ENCODE data around the gene PITPNM3. TPM values are rescaled to one million over a fixed set of nuclear protein-coding genes. Genes with fewer than 3 reads are reported as not detected.

Gene PITPNM3
- total RNA-seq, 1 donor: 1.8 TPM

- Histone ChIP-seq H3K4me1 (ENCODE audit: insufficient read depth, low read length) (peaks cover 25% of the 10 kb centered on the region), H2AFZ (ENCODE audit: low read length) (no peak overlapping the region), H3K4me2 (ENCODE audit: insufficient read depth, low read length) (no peak overlapping the region), H3K27me3 (ENCODE audit: insufficient read depth, low read length) (peaks cover 2% of the 10 kb centered on the region), H3K9me3 (ENCODE audit: low read depth, low read length) (no peaks in the 10 kb centered on the region), H3K79me2 (ENCODE audit: insufficient read depth, low read length) (no peaks in the 10 kb centered on the region), H3K36me3 (ENCODE audit: insufficient read depth, low read length) (no peaks in the 10 kb centered on the region), H4K20me1 (ENCODE audit: insufficient read depth, low read length) (no peaks in the 10 kb centered on the region), H3K4me3 (ENCODE audit: insufficient read depth, low read length) (no peak overlapping the region), H3K27ac (ENCODE audit: low read depth, low read length) (no peak overlapping the region)
- DNase-seq (ENCODE audit: insufficient read length, low spot score, missing footprints): no peak
- TF ChIP-seq CTCF (IDR thresholded peaks at IDR 0.05; ENCODE audit: extremely low read depth, low read depth, low read length): no peak
These were observed 63.3 kb downstream of the PITPNM3 start for GRCh38 chr17:6492892-6493674.

GRCh38 chr17:6491071-6491700 is 65.2 kb downstream of the PITPNM3 start:
- no peak overlapping the region for H3K4me2 ChIP-seq (ENCODE audit: insufficient read depth, low read length)
- H3K27me3 ChIP-seq (ENCODE audit: insufficient read depth, low read length): peaks cover 2% of the 10 kb centered on the region
- no peak overlapping the region for H2AFZ ChIP-seq (ENCODE audit: low read length)
- peaks cover 22% of the 10 kb centered on the region for H3K4me1 ChIP-seq (ENCODE audit: insufficient read depth, low read length)
- no peaks in the 10 kb centered on the region for H4K20me1 ChIP-seq (ENCODE audit: insufficient read depth, low read length)
- no peak overlapping the region for H3K27ac ChIP-seq (ENCODE audit: low read depth, low read length)
- no peak for DNase-seq (ENCODE audit: insufficient read length, low spot score, missing footprints)
- no peak for TF ChIP-seq CTCF (IDR thresholded peaks at IDR 0.05; ENCODE audit: extremely low read depth, low read depth, low read length)
- H3K9me3 ChIP-seq (ENCODE audit: low read depth, low read length): no peaks in the 10 kb centered on the region
- no peaks in the 10 kb centered on the region for H3K36me3 ChIP-seq (ENCODE audit: insufficient read depth, low read length)
- H3K79me2 ChIP-seq (ENCODE audit: insufficient read depth, low read length): no peaks in the 10 kb centered on the region
- no peak overlapping the region for H3K4me3 ChIP-seq (ENCODE audit: insufficient read depth, low read length)

- no peaks in the 10 kb centered on the region for H3K79me2 ChIP-seq (ENCODE audit: insufficient read depth, low read length)
- no peak for TF ChIP-seq CTCF (IDR thresholded peaks at IDR 0.05; ENCODE audit: extremely low read depth, low read depth, low read length)
These were observed 67.3 kb downstream of the PITPNM3 start for GRCh38 chr17:6489016-6489550.

GRCh38 chr17:6488008-6488539 is 68.3 kb downstream of the PITPNM3 start:
- H3K27ac ChIP-seq (ENCODE audit: low read depth, low read length): no peak overlapping the region
- no peak overlapping the region for H2AFZ ChIP-seq (ENCODE audit: low read length)
- H3K79me2 ChIP-seq (ENCODE audit: insufficient read depth, low read length): no peaks in the 10 kb centered on the region
- no peak for TF ChIP-seq CTCF (IDR thresholded peaks at IDR 0.05; ENCODE audit: extremely low read depth, low read depth, low read length)
- H3K27me3 ChIP-seq (ENCODE audit: insufficient read depth, low read length): no peaks in the 10 kb centered on the region
- no peak overlapping the region for H3K4me3 ChIP-seq (ENCODE audit: insufficient read depth, low read length)
- no peaks in the 10 kb centered on the region for H4K20me1 ChIP-seq (ENCODE audit: insufficient read depth, low read length)
- H3K4me1 ChIP-seq (ENCODE audit: insufficient read depth, low read length): peaks cover 11% of the 10 kb centered on the region
- no peaks in the 10 kb centered on the region for H3K36me3 ChIP-seq (ENCODE audit: insufficient read depth, low read length)
- no peak overlapping the region for H3K4me2 ChIP-seq (ENCODE audit: insufficient read depth, low read length)
- DNase-seq (ENCODE audit: insufficient read length, low spot score, missing footprints): no peak
- no peaks in the 10 kb centered on the region for H3K9me3 ChIP-seq (ENCODE audit: low read depth, low read length)

More at GRCh38 chr17:6489016-6489550, 67.3 kb downstream of the PITPNM3 start:
- Histone ChIP-seq H4K20me1 (ENCODE audit: insufficient read depth, low read length) (no peaks in the 10 kb centered on the region), H3K4me2 (ENCODE audit: insufficient read depth, low read length) (no peak overlapping the region), H2AFZ (ENCODE audit: low read length) (no peak overlapping the region), H3K36me3 (ENCODE audit: insufficient read depth, low read length) (no peaks in the 10 kb centered on the region), H3K27ac (ENCODE audit: low read depth, low read length) (no peak overlapping the region), H3K9me3 (ENCODE audit: low read depth, low read length) (no peaks in the 10 kb centered on the region), H3K4me3 (ENCODE audit: insufficient read depth, low read length) (no peak overlapping the region), H3K4me1 (ENCODE audit: insufficient read depth, low read length) (peaks cover 15% of the 10 kb centered on the region), H3K27me3 (ENCODE audit: insufficient read depth, low read length) (no peaks in the 10 kb centered on the region)
- no peak for DNase-seq (ENCODE audit: insufficient read length, low spot score, missing footprints)
